ENCODE measurements around the gene ZNF521.

Gene ZNF521

GRCh38 chr18:25256439-25256838 lies 95.5 kb downstream of the ZNF521 start:
- ATAC-seq (no peak), DNase-seq (ENCODE audit: low spot score in 2 of 2) (no peak)
- Mint-ChIP-seq H3K9me3 (peaks cover 5% of the 10 kb centered on the region), H3K4me3 (no peak overlapping the region), H3K4me1 (no peaks in the 10 kb centered on the region), H3K27ac (no peak overlapping the region), H3K36me3 (no peaks in the 10 kb centered on the region)

DNA sequence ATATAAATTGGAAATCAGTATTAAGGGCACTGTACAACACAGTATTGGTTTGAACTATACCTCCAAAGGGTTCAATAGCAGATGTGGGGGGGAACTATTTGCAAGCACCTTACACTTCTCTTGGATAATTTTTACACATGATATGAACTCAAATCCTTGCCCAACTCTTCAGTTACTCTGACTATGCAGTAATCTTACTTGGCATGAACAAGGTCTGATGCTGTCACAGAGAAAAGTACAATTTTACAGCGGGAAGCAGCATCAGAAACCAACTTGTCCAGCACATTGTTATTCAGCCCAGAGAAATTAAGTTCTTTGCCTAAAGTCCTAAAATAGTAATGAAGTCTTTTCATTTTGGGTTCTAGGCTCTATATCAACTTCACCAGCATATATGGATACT lies 98.2 kb downstream of the ZNF521 start:
- Mint-ChIP-seq H3K9me3 (peaks cover 2% of the 10 kb centered on the region), H3K36me3 (no peaks in the 10 kb centered on the region), H3K27ac (no peak overlapping the region), H3K4me1 (no peaks in the 10 kb centered on the region), H3K4me3 (no peak overlapping the region)
- ATAC-seq: no peak
- DNase-seq (ENCODE audit: low spot score in 2 of 2): no peak

DNA sequence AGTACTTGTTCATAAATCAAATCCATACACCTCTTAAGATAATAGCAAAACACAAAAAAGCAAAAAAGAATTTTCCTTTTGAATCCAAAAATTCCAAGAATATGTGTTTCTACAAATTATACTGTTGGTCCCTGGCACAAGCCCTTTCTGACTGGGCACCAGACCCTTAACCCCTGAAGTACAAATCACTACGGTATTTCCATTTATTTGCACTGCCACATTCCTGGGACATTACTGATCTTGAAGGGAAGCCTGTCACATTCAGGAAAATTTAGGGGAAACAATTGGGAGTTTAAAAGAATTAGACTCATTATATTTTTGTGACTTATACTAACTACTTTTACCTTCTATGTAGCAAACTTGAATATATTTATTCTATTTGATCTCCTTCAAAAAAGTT lies 98.8 kb downstream of the ZNF521 start:
- DNase-seq (ENCODE audit: low spot score in 2 of 2) (no peak), ATAC-seq (no peak)
- H3K4me3 Mint-ChIP-seq: no peak overlapping the region
- peaks cover 2% of the 10 kb centered on the region for H3K9me3 Mint-ChIP-seq
- H3K36me3 Mint-ChIP-seq: no peaks in the 10 kb centered on the region
- no peaks in the 10 kb centered on the region for H3K4me1 Mint-ChIP-seq
- no peak overlapping the region for H3K27ac Mint-ChIP-seq

GRCh38 chr18:25251068-25251467 lies 100.9 kb downstream of the ZNF521 start:
- Mint-ChIP-seq H3K36me3 (no peaks in the 10 kb centered on the region), H3K9me3 (peaks cover 7% of the 10 kb centered on the region), H3K27ac (no peak overlapping the region)

GRCh38 chr18:25250474-25250851 lies 101.5 kb downstream of the ZNF521 start:
- no peaks in the 10 kb centered on the region for H3K4me1 Mint-ChIP-seq
- no peak overlapping the region for H3K4me3 Mint-ChIP-seq
- H3K36me3 Mint-ChIP-seq: no peaks in the 10 kb centered on the region
- peaks cover 5% of the 10 kb centered on the region for H3K9me3 Mint-ChIP-seq
- no peak overlapping the region for H3K27ac Mint-ChIP-seq
- DNase-seq (ENCODE audit: low spot score in 2 of 2): no peak
- ATAC-seq: no peak

More at GRCh38 chr18:25251068-25251467, 100.9 kb downstream of the ZNF521 start:
- Mint-ChIP-seq H3K4me3 (no peak overlapping the region), H3K4me1 (no peaks in the 10 kb centered on the region)
- DNase-seq (ENCODE audit: low spot score in 2 of 2) (no peak), ATAC-seq (no peak)

- Mint-ChIP-seq H3K4me1 (no peaks in the 10 kb centered on the region), H3K4me3 (no peak overlapping the region), H3K9me3 (peaks cover 5% of the 10 kb centered on the region)
These were observed 103.2 kb downstream of the ZNF521 start for GRCh38 chr18:25248755-25249154.

DNA sequence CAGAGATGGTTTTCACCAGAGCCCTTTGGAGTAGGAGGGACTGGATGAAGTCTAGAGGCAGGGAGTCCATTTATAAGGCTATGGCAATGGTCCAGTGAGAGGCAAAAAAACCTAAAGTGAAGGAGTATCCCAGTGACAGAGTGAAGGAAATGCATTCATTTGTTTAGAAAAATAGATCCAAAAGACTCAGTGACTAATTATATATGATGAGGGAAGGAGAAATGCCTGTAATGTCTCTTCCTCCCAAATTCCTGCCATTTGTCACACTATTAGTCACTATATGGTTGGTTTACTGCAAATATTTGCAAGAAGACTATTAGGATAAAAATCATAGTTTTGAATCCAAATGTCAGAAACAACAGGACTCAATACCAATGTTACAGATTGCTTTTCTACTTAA lies 104.2 kb downstream of the ZNF521 start:
- peaks cover 5% of the 10 kb centered on the region for H3K9me3 Mint-ChIP-seq
- H3K36me3 Mint-ChIP-seq: no peaks in the 10 kb centered on the region
- no peaks in the 10 kb centered on the region for H3K4me1 Mint-ChIP-seq
- no peak for ATAC-seq
- H3K4me3 Mint-ChIP-seq: no peak overlapping the region
- no peak overlapping the region for H3K27ac Mint-ChIP-seq
- DNase-seq (ENCODE audit: low spot score in 2 of 2): no peak

More at GRCh38 chr18:25248755-25249154, 103.2 kb downstream of the ZNF521 start:
- ATAC-seq (no peak), DNase-seq (ENCODE audit: low spot score in 2 of 2) (no peak)
- H3K27ac Mint-ChIP-seq: no peak overlapping the region
- H3K36me3 Mint-ChIP-seq: no peaks in the 10 kb centered on the region

DNA sequence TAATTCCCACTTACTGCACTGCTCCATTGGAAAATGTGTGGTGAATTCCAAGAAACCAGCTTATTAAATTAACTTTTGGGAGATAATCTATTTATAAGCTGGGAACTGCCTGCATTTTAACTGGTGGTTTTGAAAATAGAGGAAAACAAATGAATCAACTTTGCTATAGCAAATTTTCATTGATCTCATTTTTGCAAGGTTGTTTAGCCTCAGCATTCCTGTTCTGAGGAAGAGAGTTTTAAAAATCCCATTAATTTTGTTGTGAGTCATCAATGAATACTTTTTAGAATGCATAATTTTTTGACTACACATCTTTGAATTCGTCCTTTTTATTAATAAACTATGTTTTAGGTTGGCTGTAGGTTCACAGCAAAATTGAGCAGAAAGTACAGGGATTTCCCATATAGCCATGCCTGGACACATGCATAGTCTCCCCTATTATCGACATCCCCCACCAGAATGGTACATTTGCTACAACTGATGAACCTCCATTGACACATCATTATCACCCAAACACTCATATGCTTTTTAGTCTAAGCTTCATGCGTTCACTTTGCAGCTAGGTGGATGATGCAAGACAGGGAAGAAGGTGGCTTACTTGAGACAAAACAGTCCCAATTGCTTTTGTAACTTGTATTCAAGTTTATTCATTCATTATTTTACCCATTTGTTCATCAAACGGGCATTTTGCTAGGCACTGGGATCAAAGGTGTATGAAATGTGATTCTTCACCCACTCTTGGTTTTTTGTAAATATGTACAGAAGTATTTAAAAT lies 106.9 kb downstream of the ZNF521 start:
- Mint-ChIP-seq H3K4me3 (no peak overlapping the region), H3K36me3 (no peaks in the 10 kb centered on the region), H3K4me1 (no peaks in the 10 kb centered on the region), H3K9me3 (peaks cover 5% of the 10 kb centered on the region), H3K27ac (no peak overlapping the region)
- DNase-seq (ENCODE audit: low spot score in 2 of 2): no peak
- no peak for ATAC-seq

- Mint-ChIP-seq H3K4me3 (no peak overlapping the region), H3K9me3 (peaks cover 5% of the 10 kb centered on the region), H3K27ac (no peak overlapping the region), H3K36me3 (no peaks in the 10 kb centered on the region), H3K4me1 (no peaks in the 10 kb centered on the region)
- DNase-seq (ENCODE audit: low spot score in 2 of 2) (no peak), ATAC-seq (no peak)
These were observed 107.8 kb downstream of the ZNF521 start for GRCh38 chr18:25244170-25244569.

DNA sequence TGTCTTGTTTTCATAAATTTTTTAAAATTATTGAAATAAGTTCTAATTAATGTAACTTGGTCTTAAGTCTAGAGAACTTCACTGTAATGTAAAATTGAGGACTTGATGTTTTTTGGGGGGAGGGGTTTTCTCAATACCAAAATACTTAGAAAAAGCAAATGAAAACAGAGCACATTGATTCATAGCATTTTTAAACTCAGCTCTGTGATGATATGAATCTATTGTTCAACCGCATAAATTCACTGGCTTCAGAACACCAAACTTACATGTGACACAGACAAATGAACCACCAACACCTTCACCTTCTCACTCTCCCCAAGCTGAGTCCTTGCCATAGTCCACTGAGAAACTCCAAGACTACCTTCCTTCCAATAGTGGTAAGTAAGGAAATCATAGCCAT lies 108.2 kb downstream of the ZNF521 start:
- H3K4me1 Mint-ChIP-seq: no peaks in the 10 kb centered on the region
- H3K27ac Mint-ChIP-seq: no peak overlapping the region
- ATAC-seq: no peak
- H3K9me3 Mint-ChIP-seq: peaks cover 5% of the 10 kb centered on the region
- no peak overlapping the region for H3K4me3 Mint-ChIP-seq
- DNase-seq (ENCODE audit: low spot score in 2 of 2): no peak
- no peaks in the 10 kb centered on the region for H3K36me3 Mint-ChIP-seq

DNA sequence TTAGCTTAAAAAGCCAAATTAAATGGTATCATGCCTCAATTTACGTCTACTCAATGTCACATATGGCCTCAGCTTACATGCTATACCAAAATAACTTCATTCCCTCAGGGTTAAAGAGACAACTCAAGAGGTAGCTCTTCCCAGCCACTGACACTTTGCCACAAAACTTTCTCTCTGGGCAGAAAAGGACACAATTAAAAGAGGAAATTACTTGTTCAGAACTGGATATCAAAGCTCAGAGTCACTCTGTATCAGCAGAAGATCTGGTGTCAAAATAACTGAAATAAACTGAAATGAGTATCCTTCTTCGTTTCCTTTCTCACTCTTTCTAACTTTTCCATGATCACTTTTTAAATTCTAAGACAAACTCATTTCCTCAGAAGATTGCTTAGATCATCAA lies 108.7 kb downstream of the ZNF521 start:
- no peak overlapping the region for H3K27ac Mint-ChIP-seq
- H3K36me3 Mint-ChIP-seq: no peaks in the 10 kb centered on the region
- ATAC-seq (no peak), DNase-seq (ENCODE audit: low spot score in 2 of 2) (no peak)
- H3K4me1 Mint-ChIP-seq: no peaks in the 10 kb centered on the region
- H3K4me3 Mint-ChIP-seq: no peak overlapping the region
- H3K9me3 Mint-ChIP-seq: peaks cover 5% of the 10 kb centered on the region

DNA sequence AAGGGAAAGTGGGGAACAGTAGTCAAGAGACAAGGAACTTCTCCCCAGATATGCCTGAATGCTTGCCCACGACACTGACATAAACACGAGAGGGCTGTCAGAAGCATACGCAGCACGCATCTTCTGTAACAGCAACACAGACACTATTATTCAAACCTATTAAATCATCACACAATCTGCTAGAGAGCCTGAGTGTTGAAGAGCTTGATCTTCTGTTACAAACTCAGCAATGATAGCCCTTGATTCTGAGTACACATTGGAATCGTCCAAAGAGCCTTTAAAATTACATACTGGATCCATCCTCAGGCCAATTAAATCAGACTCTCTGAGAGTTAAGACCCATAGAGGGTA lies 111.6 kb downstream of the ZNF521 start:
- no peaks in the 10 kb centered on the region for H3K4me1 Mint-ChIP-seq
- DNase-seq (ENCODE audit: low spot score in 2 of 2): no peak
- no peaks in the 10 kb centered on the region for H3K36me3 Mint-ChIP-seq
- no peak overlapping the region for H3K27ac Mint-ChIP-seq
- no peak for ATAC-seq
- no peaks in the 10 kb centered on the region for H3K9me3 Mint-ChIP-seq
- H3K4me3 Mint-ChIP-seq: no peak overlapping the region

DNA sequence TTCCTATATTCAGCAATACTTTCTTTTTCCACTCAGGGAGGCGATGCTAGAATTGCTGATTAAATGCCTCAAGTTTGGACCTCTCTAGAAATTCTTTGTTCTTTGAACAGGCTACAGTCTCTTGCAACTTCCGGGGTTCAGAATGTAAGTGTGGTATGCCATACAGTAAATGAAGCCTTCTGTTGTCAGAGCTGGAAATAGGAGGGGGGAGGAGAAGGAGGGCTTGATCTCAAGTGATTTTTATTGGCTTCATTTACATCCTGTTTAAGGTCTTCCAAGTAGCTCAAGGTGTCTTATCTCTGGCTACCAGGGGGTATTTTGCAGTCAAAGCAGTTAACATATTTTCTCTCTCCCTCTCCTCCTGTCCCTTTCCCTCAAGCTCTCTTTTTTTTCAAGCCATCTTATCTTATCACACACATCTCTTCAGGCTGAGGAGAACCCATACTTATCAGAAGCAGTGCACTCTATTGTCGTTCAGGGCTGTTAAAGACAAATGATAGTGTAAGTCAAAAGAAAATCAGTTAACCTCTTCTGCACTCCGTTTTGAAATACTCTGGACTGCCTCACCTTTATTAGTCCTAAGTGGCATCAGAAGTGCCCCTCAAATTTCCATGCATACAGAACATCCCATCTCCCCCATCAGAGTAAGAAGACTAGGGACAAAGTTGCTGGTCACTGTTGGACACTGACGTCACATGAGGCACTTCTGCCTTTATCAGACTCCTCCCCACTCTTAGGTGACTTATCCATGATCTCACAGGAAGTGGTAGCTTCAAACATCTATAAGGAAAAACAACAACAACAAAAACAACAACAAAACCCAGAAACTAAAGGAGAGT lies 112.2 kb downstream of the ZNF521 start:
- ATAC-seq (no peak), DNase-seq (ENCODE audit: low spot score in 2 of 2) (no peak)
- Mint-ChIP-seq H3K27ac (no peak overlapping the region), H3K9me3 (no peaks in the 10 kb centered on the region), H3K4me1 (no peaks in the 10 kb centered on the region), H3K36me3 (no peaks in the 10 kb centered on the region), H3K4me3 (no peak overlapping the region)

DNA sequence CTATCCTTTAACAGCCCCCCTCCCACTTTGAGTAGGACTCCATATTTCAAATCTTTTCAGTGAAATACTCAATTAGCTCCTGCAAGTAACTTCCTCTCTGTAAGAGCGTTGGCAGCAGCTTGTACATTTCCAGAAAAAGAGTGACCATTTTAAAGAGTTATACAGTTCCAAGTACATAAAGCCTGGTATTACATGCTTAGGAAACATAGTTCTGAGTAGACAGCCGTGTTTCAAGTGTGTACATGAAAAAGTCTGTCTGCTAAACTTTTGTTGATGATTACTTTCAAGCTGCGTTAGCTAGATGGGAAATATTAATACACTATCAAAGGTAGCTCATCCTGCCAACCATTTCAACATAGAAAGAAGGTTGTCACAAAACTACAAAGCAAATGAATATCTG lies 112.8 kb downstream of the ZNF521 start:
- Mint-ChIP-seq H3K36me3 (no peaks in the 10 kb centered on the region), H3K27ac (no peak overlapping the region), H3K4me1 (no peaks in the 10 kb centered on the region), H3K9me3 (no peaks in the 10 kb centered on the region), H3K4me3 (no peak overlapping the region)
- DNase-seq (ENCODE audit: low spot score in 2 of 2): no peak
- ATAC-seq: no peak

- Mint-ChIP-seq H3K4me1 (no peaks in the 10 kb centered on the region), H3K36me3 (no peaks in the 10 kb centered on the region), H3K9me3 (no peaks in the 10 kb centered on the region), H3K4me3 (no peak overlapping the region), H3K27ac (no peak overlapping the region)
- no peak for ATAC-seq
- DNase-seq (ENCODE audit: low spot score in 2 of 2): no peak
These were observed 114.2 kb downstream of the ZNF521 start for GRCh38 chr18:25237571-25238267.

GRCh38 chr18:25236736-25237135 lies 115.2 kb downstream of the ZNF521 start:
- Mint-ChIP-seq H3K27ac (no peak overlapping the region), H3K4me3 (no peak overlapping the region), H3K9me3 (no peaks in the 10 kb centered on the region), H3K36me3 (no peaks in the 10 kb centered on the region), H3K4me1 (no peaks in the 10 kb centered on the region)
- no peak for DNase-seq (ENCODE audit: low spot score in 2 of 2)
- no peak for ATAC-seq
